ENCODE data around the gene HIRIP3.
A peak's percentile ranks its signal among the peaks of the same experiment; 100 is the strongest.

The HIRIP3 gene

DNA sequence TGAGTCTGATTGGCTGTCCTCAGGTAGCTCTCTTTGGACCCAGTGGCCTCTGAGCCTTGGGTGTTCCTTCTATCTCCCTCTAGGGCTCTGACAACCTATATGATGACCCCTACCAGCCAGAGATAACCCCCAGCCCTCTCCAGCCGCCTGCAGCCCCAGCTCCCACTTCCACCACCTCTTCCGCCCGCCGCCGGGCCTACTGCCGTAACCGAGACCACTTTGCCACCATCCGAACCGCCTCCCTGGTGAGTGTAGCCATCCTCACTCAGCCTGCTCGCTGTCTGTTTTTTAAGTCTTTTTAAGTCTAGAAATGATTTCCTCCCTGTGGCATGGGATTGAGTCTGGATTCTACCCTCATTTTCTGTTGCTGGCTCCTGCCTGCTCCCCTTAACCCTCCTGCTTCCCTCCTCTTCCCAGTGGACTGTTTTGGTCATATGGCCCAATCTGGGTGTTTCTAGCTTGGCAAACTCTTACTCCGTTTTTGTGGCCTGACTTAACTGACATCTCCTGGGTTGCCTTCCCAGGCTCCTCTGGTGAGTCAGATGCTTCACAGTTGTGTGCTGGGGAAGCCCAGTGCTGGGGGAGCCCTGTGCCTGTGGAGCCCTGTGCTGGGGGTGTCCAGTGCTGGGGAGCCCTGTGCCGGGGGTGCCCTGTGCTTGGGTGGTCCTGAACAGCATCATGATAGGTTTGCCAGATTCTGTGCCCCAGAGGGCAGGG, 11.8 kb downstream of the HIRIP3 start:
- DNase-seq (ENCODE audit: low read depth) = no peak

DNA sequence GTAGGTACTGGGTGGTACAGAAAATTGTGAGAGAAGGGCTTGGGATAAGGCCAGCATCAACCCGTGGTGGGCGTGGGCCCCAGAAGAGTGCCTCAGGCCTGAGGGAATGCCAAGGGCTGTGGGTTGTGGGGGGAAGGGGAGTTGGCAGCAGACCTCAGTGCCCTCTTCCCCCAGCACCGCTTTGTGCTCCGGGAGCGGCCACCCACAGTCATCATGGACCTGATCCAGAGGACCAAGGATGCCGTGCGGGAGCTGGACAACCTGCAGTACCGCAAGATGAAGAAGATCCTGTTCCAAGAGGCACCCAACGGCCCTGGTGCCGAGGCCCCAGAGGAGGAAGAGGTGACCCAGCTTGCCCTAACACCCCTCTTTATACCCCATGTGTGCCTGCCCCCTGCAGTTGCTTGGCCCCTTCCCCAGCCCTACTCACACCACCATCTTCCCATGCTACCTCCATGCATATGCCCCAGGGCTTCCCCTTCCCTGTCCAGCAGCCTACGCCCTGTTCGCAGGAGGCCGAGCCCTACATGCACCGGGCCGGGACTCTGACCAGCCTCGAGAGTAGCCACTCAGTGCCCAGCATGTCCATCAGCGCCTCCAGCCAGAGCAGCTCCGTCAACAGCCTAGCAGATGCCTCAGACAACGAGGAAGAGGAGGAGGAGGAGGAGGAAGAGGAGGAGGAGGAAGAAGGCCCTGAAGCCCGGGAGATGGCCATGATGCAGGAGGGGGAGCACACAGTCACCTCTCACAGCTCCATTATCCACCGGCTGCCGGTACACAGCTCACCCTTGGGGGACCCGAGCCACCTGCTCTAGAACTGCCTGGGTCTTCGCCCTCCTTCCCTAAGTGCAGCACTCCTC, 12.6 kb downstream of the HIRIP3 start:
- no peak for DNase-seq (ENCODE audit: low read depth)

GRCh38 chr16:29978564-29979270, 16.7 kb downstream of the HIRIP3 start:
- DNase-seq (ENCODE audit: low read depth) = no peak

GRCh38 chr16:29978081-29978480, 17.3 kb downstream of the HIRIP3 start:
- no peak for DNase-seq (ENCODE audit: low read depth)

GRCh38 chr16:29977063-29977825, 18.2 kb downstream of the HIRIP3 start:
- no peak for DNase-seq (ENCODE audit: low read depth)

DNA sequence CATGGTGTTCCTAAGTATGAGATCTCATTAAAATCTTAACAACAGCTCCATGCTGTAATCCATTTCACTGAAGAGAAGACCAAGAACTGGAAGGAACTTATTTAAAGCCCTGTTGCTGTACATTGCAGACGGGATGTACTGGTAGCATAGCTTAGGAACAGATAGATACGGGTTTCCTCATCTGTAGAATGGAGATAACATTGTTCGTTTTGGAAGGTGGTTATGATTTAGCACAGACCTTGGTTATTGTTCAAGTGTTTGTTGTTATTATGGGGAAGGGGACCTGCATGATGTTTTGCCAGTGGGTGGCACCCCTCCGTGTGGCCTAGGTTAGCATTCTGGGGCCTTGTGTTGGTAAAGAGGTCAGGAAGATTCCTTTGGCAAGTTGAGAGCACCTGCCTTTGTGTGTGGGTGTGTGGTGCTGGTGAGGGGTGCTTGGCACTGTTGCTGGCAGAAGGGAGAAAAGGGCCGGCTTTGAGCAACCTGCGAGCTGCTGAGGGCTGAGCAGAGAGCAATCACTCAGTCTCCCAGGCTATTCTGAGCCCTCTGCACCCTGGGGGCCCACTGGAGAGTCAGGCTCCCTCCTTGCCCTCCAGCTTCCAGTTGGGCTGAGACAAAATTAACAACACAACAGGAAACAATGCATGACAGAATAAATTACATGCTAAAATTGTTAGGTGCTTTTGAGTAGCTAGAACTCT, 19.5 kb downstream of the HIRIP3 start:
- no peak for DNase-seq (ENCODE audit: low read depth)

DNA sequence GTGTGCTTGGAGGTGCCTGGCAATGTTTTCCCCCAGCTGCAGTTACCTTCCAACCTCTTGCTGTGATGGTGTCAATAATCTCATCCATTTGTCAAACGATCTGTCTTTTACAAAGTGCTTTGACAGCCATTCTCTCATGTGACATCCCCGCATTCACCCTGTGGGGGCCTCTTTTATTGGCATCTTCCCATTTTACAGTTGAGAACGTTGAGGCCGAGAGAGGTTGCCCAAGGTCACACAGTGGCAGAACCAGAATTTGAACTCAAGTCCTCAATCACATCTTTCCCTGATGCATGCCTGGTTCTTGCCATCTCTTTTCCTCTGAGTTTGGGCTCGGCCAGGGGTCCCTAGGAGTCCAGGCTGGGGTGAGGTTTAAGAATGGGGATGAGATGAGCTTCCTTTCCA, 20.3 kb downstream of the HIRIP3 start:
- no peak for DNase-seq (ENCODE audit: low read depth)

DNA sequence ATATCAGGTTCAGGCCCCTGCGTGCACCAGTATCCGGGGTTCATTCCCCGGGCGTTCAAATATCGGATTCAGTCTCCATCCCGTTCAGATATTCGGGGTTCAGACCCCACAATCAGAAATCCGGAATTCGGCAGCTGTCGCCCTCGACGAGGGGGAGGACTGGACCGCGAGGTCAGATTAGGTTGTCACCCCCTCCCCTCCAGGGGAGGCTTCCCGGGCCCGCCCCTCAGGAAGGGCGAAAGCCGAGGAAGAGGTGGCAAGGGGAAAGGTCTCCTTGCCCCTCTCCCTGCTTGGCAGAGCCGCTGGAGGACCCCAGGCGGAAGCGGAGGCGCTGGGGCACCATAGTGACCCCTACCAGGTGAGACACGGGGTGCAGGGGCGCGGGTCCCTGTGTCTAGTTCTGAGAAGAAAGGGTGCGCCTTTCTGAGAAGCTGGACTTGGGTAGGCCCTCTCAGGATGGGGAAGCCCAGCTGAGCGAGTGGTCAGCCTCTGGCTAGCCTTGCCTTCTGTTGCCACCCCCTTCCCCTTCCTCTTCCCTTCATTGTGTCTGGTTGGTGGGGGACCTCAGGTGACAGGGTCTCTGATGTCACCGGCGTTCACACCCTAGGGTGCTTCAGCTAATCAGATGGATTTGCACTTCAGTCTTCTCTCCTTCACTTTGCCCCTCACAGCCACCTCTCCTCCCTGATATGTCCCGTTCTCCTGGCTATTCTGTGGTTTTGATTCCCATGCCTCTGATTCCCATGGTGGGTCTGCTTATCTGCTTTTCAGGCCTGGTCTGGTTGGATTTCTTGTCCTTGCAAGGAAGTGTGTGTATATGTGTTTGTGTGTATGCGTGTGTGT, 20.9 kb downstream of the HIRIP3 start:
- DNase-seq (ENCODE audit: low read depth) = no peak

- peak; percentile 86 for DNase-seq (ENCODE audit: low read depth)
Measured at GRCh38 chr16:29973384-29974246, 21.8 kb downstream of the HIRIP3 start, which contains the start of gene TAOK2. TAOK2 (plus strand) TSS chr16:29973868; CDS start chr16:29977773, 3,905 bp downstream.

DNA sequence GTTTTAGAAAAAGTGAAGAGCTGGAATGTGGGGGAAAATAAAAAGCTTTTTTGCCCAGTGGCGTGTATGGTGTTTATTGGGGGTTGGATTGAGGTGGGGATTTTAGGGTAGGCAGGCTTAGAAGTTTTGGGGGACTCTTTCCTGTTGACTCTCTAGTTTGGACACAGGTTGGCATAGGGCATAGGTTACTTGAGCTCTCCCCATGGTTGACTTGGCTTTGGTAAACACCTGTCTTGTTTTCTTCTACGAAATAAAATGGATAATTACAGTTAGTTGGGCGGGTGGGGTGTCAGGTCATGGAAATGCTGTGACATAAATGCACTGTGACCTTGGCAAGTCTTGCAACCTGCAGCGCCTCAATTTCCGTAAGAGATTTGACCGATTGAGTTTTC, 22.4 kb downstream of the HIRIP3 start:
- no peak for DNase-seq (ENCODE audit: low read depth)

GRCh38 chr16:29972500-29972899, 22.9 kb downstream of the HIRIP3 start:
- no peak for DNase-seq (ENCODE audit: low read depth)

DNA sequence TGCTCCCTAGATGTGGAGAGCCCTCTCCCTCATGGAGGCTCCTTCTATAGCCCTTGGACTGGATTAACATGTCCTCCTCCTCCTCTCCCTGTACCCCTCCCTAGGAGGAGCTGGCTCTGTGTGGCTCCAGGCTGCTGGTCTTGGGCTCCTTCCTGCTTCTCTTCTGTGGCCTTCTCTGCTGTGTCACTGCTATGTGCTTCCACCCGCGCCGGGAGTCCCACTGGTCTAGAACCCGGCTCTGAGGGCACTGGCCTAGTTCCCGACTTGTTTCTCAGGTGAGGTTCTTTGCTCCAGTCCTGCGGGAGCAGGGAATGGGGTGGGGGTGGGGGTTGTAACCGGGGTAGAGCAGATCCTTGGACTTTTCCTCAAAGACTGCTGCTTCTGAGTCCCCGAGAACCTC, 24.1 kb downstream of the HIRIP3 start:
- no peak for DNase-seq (ENCODE audit: low read depth)

GRCh38 chr16:29968205-29968604, 27.2 kb downstream of the HIRIP3 start:
- DNase-seq (ENCODE audit: low read depth) = no peak

- no peak for DNase-seq (ENCODE audit: low read depth)
Measured at GRCh38 chr16:29963021-29963743, 32.2 kb downstream of the HIRIP3 start.

GRCh38 chr16:29962344-29962994, 32.9 kb downstream of the HIRIP3 start:
- DNase-seq (ENCODE audit: low read depth) = no peak

DNA sequence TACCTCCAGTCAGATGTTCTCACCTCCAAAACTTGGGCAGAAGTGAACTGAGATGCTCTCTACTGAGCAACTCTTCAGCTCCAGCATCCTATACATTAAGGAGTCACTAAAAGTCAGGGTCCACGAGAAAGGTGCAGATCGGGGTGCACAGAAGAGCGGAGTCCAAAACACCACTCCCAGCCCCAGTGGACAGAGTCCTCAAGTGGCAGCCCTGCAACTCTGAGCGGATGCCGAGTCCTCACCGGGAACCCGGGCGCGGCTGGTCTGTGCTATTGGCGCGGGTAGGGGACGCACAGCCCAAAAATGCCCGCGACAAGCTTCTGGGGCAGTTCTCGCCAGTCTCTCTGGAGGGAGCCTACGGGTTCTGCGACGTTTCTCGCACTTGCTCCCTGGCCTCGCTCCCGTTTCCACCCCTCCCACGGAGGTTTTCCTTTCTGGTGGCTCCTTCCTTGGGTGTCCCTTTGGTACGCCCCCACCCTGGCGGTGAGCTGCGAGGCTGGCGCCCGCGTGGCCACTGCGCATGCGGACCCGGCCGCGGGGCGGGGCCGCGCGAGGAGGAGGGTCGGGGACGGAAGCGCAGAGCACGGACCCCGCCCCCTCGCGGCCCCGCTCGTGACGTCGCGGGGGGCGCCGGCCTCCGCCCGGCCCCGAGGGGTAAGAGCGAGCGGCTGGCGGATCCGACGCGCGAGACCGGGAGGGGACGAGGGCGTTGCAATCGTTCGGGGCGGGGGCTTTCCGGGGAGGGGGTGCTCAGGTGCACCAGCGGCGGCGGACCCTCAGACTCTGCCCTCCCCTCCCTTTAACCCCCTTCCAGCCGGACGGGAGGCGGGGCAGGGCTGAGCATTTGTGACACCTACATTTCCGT, 33.7 kb downstream of the HIRIP3 start, which contains the start of gene TMEM219:
TSS of gene TMEM219 (plus strand) at position 601 of the 865 bp plus-strand sequence. CDS start 1,065 bp downstream, outside the sequence.
- DNase-seq (ENCODE audit: low read depth) = peak; percentile 89

DNA sequence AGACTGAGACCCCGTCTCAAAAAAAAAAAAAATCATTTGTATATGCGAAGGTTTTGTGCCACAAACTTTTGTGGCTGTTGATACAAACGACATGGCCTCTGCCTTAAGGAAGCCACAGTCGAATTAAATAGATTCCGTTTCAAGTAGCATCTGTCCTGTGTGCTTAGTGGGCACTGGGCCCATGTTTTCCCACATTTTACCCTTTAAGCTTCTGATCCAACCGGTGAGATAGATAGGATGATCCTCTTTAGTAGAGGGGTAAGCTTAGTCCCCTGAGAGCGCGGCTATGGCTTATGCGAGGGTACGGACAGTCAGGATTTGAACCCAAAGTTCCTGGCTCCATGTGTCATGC, 34.3 kb downstream of the HIRIP3 start:
- DNase-seq (ENCODE audit: low read depth) = no peak

Data from T follicular helper cell (primary cell).